ENCODE data around the gene ANKS1B. TPM values are rescaled to one million over a fixed set of nuclear protein-coding genes. Genes with fewer than 3 reads are reported as not detected.

Gene ANKS1B
- total RNA-seq, 1 experiment from 2014 or later: 0.54 TPM

DNA sequence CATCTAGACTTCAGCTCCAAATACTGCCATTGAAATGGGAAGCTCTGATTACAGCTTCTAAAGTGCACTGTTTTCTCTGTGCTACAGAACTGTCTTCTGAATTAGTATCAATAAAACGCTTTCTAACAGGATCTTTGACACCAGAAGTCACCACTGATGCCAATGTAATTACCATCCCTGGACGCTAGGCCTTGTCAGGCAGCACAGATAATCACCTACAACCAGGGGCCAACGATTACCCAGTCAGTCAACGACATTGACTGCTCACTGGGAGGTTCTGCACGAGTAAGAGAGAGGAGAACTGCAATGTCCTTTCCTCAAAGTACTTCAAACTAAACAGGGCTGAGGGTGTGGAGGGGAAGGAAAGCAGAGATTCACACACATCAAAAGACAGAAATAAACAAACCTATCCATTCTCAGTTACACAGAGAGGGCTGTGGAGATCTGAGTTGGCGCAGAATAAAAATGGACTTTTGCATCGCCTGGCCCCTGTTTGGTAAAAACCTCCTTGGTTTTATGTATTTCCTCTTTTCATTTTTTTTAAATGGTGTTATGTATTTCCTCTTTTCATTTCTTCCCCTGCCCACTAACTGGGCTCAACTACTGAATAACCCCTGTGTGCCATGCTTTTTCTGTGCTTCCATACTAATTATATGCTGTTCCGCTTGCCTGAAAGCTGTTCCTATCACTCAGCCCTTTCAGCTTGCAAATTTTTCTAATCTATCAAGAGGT lies 847.4 kb downstream of the ANKS1B start:
- Histone ChIP-seq H3K4me1 (ENCODE audit: control insufficient read depth in 1 of 2, insufficient read depth in 2 of 2, low read length in 2 of 2) (no peaks in the 10 kb centered on the region), H3K4me3 (replicated peaks in 1 of 2; ENCODE audit: low read depth in 1 of 2, low read length in 2 of 2) (no peak overlapping the region), H3K79me2 (ENCODE audit: insufficient read depth, low read length) (no peaks in the 10 kb centered on the region), H3K9me3 (ENCODE audit: control insufficient read depth in 1 of 2, insufficient read depth in 1 of 2, low read depth in 1 of 2, low read length in 2 of 2) (no peaks in the 10 kb centered on the region), H4K20me1 (ENCODE audit: insufficient read depth) (no peaks in the 10 kb centered on the region), H3K4me2 (ENCODE audit: low read length) (no peak overlapping the region), H3K9me2 (ENCODE audit: insufficient read depth) (no peaks in the 10 kb centered on the region), H3K27ac (ENCODE audit: low read depth, low read length) (no peak overlapping the region), H3K27me3 (ENCODE audit: insufficient read depth, low read length) (peaks cover 27% of the 10 kb centered on the region), H2AFZ (ENCODE audit: low read depth, low read length, poor library complexity, severe bottlenecking) (no peak overlapping the region), H3K9ac (ENCODE audit: low read length) (no peak overlapping the region), H3K36me3 (ENCODE audit: control insufficient read depth in 1 of 2, insufficient read depth in 2 of 2, low read length in 2 of 2) (no peaks in the 10 kb centered on the region)
- TF ChIP-seq, protein P1, sequence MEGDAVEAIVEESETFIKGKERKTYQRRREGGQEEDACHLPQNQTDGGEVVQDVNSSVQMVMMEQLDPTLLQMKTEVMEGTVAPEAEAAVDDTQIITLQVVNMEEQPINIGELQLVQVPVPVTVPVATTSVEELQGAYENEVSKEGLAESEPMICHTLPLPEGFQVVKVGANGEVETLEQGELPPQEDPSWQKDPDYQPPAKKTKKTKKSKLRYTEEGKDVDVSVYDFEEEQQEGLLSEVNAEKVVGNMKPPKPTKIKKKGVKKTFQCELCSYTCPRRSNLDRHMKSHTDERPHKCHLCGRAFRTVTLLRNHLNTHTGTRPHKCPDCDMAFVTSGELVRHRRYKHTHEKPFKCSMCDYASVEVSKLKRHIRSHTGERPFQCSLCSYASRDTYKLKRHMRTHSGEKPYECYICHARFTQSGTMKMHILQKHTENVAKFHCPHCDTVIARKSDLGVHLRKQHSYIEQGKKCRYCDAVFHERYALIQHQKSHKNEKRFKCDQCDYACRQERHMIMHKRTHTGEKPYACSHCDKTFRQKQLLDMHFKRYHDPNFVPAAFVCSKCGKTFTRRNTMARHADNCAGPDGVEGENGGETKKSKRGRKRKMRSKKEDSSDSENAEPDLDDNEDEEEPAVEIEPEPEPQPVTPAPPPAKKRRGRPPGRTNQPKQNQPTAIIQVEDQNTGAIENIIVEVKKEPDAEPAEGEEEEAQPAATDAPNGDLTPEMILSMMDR (IDR thresholded peaks at IDR 0.05 in 2 of 3, conservative IDR thresholded peaks at IDR 0.05 in 1 of 3; ENCODE audit: borderline replicate concordance in 1 of 3, insufficient read depth in 1 of 3, low read depth in 2 of 3, low read length in 2 of 3): peak in 2 of 3 experiments; percentile 20 to 29; a peak in 2 of 6 replicates
- no peak for TF ChIP-seq EZH2phosphoT487 (IDR thresholded peaks at IDR 0.05; ENCODE audit: borderline replicate concordance)
- ChIA-PET POLR2A (no interaction called here), RAD21 (ENCODE audit: low non-redundant PET in 1 of 2, low total read pairs in 2 of 2, uncharacterized antibody in 2 of 2, unreplicated experiment in 2 of 2) (no interaction called here), CTCF (no interaction called here)
- no peak for DNase-seq (ENCODE audit: low read depth, low spot score)
- intact Hi-C loops (cut with micrococcal nuclease): no loop called here
- no peak for ATAC-seq
- no TSS peak for BruUV-seq (replicated peaks)

GRCh38 chr12:99136516-99136915 lies 848.2 kb downstream of the ANKS1B start:
- no peaks in the 10 kb centered on the region for H3K4me1 ChIP-seq (ENCODE audit: control insufficient read depth in 1 of 2, insufficient read depth in 2 of 2, low read length in 2 of 2)
- no peaks in the 10 kb centered on the region for H3K79me2 ChIP-seq (ENCODE audit: insufficient read depth, low read length)
- ATAC-seq: no peak
- no peak overlapping the region for H3K4me3 ChIP-seq (replicated peaks in 1 of 2; ENCODE audit: low read depth in 1 of 2, low read length in 2 of 2)
- ChIA-PET RAD21 (ENCODE audit: low non-redundant PET in 1 of 2, low total read pairs in 2 of 2, uncharacterized antibody in 2 of 2, unreplicated experiment in 2 of 2) (no interaction called here), POLR2A (no interaction called here), CTCF (no interaction called here)
- intact Hi-C loops (cut with micrococcal nuclease): no loop called here
- no TSS peak for BruUV-seq (replicated peaks)
- H3K36me3 ChIP-seq (ENCODE audit: control insufficient read depth in 1 of 2, insufficient read depth in 2 of 2, low read length in 2 of 2): no peaks in the 10 kb centered on the region
- H3K4me2 ChIP-seq (ENCODE audit: low read length): no peak overlapping the region
- H3K9ac ChIP-seq (ENCODE audit: low read length): no peak overlapping the region
- H3K9me2 ChIP-seq (ENCODE audit: insufficient read depth): no peaks in the 10 kb centered on the region
- H3K27me3 ChIP-seq (ENCODE audit: insufficient read depth, low read length): peaks cover 27% of the 10 kb centered on the region
- H3K27ac ChIP-seq (ENCODE audit: low read depth, low read length): no peak overlapping the region
- H2AFZ ChIP-seq (ENCODE audit: low read depth, low read length, poor library complexity, severe bottlenecking): no peak overlapping the region
- H3K9me3 ChIP-seq (ENCODE audit: control insufficient read depth in 1 of 2, insufficient read depth in 1 of 2, low read depth in 1 of 2, low read length in 2 of 2): no peaks in the 10 kb centered on the region
- DNase-seq (ENCODE audit: low read depth, low spot score): no peak
- no peaks in the 10 kb centered on the region for H4K20me1 ChIP-seq (ENCODE audit: insufficient read depth)
- no peak for TF ChIP-seq CEBPB (IDR thresholded peaks at IDR 0.05; ENCODE audit: low read depth)
- no peak for TF ChIP-seq SIN3A (IDR thresholded peaks at IDR 0.05; ENCODE audit: low read depth)
- TF ChIP-seq ZNF274 (IDR thresholded peaks at IDR 0.05; ENCODE audit: low read depth, low read length): no peak
- no peak for TF ChIP-seq EZH2 (IDR thresholded peaks at IDR 0.05)
- TF ChIP-seq TCF7L2 (IDR thresholded peaks at IDR 0.05; ENCODE audit: borderline replicate concordance, extremely low read depth, insufficient read depth, insufficient read length): no peak
- no peak for TF ChIP-seq RAD21 (IDR thresholded peaks at IDR 0.05; ENCODE audit: low read depth)
- TF ChIP-seq YY1 (IDR thresholded peaks at IDR 0.05; ENCODE audit: extremely low read depth, insufficient replicate concordance, low read depth, low read length): no peak
- TF ChIP-seq, protein P2, sequence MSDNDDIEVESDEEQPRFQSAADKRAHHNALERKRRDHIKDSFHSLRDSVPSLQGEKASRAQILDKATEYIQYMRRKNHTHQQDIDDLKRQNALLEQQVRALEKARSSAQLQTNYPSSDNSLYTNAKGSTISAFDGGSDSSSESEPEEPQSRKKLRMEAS (IDR thresholded peaks at IDR 0.05): no peak
- no peak for TF ChIP-seq CBX3 (IDR thresholded peaks at IDR 0.05; ENCODE audit: low read depth)
- TF ChIP-seq, protein P3, sequence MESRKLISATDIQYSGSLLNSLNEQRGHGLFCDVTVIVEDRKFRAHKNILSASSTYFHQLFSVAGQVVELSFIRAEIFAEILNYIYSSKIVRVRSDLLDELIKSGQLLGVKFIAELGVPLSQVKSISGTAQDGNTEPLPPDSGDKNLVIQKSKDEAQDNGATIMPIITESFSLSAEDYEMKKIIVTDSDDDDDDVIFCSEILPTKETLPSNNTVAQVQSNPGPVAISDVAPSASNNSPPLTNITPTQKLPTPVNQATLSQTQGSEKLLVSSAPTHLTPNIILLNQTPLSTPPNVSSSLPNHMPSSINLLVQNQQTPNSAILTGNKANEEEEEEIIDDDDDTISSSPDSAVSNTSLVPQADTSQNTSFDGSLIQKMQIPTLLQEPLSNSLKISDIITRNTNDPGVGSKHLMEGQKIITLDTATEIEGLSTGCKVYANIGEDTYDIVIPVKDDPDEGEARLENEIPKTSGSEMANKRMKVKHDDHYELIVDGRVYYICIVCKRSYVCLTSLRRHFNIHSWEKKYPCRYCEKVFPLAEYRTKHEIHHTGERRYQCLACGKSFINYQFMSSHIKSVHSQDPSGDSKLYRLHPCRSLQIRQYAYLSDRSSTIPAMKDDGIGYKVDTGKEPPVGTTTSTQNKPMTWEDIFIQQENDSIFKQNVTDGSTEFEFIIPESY (IDR thresholded peaks at IDR 0.05; ENCODE audit: extremely low read depth, insufficient replicate concordance, low read length): no peak
- TF ChIP-seq ELF1 (IDR thresholded peaks at IDR 0.05; ENCODE audit: borderline replicate concordance, low read depth): no peak
- no peak for TF ChIP-seq SP1 (IDR thresholded peaks at IDR 0.05; ENCODE audit: low read depth)
- TF ChIP-seq EZH2phosphoT487 (IDR thresholded peaks at IDR 0.05; ENCODE audit: borderline replicate concordance): no peak
- TF ChIP-seq, protein P4, sequence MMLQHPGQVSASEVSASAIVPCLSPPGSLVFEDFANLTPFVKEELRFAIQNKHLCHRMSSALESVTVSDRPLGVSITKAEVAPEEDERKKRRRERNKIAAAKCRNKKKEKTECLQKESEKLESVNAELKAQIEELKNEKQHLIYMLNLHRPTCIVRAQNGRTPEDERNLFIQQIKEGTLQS (IDR thresholded peaks at IDR 0.05): no peak
- no peak for TF ChIP-seq FOSL1 (IDR thresholded peaks at IDR 0.05; ENCODE audit: low read depth)
- TF ChIP-seq EGR1 (IDR thresholded peaks at IDR 0.05; ENCODE audit: low read depth): no peak

Measured in HCT116 (cell line).